HG02852 (cell line): Measurements from ENCODE around the gene MYMK.
"Not testable (repeated sequence)": the region's sequence is repeated elsewhere in the genome, so short reads cannot be mapped to it uniquely, and the experiment has no call there.

ENCODE experiments used
- ATAC-seq: cut with Tn5 transposase; IDR thresholded peaks from one replicate; pipeline ENCODE4 v1.9.1; 2021; ENCODE audit warnings: mild to moderate bottlenecking, moderate library complexity; ENCODE audit not compliant: unreplicated experiment

Gene MYMK, protein sequence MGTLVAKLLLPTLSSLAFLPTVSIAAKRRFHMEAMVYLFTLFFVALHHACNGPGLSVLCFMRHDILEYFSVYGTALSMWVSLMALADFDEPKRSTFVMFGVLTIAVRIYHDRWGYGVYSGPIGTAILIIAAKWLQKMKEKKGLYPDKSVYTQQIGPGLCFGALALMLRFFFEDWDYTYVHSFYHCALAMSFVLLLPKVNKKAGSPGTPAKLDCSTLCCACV

DNA sequence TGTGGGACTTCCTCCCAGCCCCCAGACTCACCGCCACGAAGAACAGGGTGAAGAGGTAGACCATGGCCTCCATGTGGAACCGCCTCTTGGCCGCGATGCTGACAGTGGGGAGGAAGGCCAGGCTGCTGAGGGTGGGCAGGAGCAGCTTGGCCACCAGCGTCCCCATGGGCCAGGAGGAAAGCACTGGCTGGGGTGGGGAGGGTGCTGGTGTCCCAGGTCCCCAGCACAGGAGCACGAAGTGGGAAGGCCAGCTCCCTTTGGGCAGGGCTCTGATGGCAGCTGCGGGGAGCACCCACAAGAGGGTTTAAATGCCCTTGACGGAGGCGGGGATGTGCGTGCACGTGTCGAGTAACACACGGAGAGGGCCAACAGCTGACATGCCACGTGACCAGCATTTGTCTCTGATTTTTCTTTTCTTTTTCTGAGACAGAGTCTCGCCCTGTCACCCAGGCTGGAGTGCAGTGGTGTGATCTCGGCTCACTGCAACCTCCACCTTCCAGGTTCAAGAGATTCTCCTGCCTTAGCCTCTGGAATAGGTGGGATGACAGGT lies at the start of gene MYMK:
Gene MYMK, minus strand, starts transcription at position 281 of the 550 bp plus-strand sequence. Its CDS starts 115 bp downstream, at position 166.
- no peak for ATAC-seq

DNA sequence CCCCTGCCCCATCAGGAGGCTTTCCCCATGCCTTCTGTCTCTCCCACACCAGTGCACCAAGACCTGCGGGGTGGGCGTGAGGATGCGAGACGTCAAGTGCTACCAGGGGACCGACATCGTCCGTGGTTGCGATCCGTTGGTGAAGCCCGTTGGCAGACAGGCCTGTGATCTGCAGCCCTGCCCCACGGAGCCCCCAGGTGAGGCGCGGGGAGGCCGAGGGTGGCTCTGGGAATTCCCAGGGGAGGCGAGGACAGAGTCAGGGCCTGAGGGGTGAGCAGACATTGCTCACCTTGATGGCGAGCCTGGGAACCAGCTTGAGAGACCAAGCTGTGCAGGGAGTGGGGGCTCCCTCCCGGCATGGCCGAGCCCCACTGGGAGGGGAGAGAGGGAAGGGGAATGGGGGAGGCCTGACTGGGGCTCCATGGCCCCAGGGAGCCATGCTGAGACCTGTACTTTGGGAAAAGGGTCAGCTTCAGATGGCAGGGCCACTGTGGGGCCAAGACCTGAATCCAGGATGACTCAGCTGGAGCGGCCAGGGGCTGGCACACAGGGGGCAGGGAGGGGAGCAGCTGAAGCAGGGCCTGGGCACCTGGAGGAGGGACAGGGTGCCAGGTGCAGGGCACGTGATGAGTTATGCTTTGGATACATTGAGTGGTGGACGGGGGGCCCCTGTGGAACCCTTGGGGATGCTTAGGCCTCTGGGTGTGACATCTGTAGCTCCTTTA lies 49.2 kb upstream of the MYMK start:
- ATAC-seq = no peak

DNA sequence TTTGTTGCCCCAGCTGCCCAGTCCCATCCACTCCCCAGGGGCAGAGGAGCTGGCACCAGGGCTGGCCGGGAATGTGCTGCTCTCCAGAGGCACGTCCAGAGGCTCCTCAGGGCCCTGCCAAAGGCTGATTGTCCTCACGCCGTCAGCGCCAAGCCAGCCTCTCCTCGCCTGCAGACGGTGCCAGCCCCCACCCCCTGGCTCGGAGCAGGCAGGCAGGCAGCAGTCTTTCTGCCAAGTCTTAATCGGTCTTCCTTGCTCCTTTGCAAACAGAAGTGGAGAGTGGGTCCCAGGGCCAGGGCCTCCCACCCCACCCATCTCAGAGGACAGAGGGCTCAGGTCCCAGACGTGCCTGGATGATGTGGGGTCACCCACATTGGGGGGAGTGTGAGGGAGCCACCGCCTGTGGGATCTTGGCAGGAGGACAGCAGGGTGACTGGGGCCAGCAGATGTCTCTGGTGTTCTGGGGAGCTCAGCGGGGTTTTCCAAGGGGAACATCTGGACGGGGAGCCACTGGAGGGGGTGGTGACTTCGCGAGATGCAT lies 48.1 kb upstream of the MYMK start:
- no peak for ATAC-seq

DNA sequence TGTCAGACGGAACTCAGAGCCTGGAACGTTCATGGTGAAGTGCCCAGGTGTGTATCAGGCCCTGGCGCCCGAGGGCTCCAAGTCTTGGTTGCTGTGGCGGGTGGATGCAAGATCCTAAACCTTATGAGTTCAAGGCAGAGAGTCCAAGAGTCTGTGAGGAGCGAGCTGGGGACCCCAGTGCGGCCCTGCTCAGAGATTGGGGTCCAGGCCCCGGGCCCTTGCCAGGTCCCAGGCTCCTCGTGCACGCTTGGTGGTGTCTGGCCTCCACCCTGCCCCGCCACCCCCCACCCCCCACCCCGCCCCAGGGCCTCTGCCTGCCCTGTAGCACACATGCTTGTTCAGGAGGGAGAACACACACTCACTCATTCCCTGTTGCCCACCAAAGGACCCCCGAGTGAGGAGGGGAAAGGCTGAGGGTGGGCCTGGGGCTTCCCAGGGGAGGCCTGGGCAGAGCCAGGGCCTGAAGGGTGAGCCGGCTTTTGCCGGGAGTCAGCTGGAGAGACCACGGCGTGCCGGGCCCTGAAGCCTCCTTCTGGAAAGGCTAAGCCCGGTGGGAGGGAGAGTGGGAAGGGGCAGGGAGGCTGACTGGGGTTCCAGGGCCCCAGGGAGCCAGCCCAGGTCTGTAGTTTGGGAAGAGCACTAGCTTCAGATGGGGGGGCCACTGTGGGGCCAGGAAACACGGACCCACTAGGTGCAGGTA lies 47.3 kb upstream of the MYMK start:
- no peak for ATAC-seq

DNA sequence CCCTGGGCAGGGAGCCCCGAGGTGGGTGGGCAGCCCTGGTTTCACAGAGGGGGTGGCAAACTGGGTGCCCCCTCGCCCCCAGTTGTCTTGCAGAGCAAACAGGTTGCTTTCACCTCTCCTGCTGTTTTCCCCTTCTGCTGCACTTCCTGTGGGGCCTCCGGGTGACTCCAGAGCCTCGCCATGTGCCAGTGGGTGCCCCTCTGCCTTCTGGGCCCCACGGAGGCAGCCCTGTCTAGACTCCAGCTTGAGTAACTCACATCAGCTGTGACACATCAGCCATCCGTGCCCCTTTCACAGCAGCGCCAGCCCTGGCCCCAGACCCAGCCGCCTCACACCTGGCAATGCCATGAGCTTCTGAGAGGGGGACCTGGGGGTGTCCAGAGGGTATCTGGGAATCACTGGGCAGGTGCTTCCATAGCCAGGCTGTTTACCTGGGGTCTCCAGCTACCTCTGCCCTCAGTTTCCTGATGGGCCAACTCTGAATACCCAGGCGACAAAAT lies 46.7 kb upstream of the MYMK start:
- ATAC-seq = no peak

DNA sequence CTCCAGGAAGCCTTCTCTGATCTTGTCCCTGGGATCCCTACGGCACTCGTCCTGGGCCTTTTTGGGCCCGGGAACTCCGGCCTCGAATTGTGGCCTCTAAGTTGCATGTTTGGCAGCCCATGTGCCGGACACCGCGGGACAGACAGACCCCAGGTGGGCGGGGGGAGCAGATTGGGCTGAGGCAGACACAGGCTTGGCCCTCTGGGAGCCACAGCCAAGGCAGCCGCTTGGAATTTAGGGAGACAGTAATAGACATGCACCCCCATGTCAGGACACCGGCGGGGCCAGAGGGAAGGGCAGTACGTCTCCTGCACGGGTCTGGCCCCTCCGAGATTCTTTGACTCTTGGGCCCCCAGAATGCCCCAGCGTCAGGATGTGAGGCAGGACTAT lies 45.9 kb upstream of the MYMK start:
- ATAC-seq = no peak

DNA sequence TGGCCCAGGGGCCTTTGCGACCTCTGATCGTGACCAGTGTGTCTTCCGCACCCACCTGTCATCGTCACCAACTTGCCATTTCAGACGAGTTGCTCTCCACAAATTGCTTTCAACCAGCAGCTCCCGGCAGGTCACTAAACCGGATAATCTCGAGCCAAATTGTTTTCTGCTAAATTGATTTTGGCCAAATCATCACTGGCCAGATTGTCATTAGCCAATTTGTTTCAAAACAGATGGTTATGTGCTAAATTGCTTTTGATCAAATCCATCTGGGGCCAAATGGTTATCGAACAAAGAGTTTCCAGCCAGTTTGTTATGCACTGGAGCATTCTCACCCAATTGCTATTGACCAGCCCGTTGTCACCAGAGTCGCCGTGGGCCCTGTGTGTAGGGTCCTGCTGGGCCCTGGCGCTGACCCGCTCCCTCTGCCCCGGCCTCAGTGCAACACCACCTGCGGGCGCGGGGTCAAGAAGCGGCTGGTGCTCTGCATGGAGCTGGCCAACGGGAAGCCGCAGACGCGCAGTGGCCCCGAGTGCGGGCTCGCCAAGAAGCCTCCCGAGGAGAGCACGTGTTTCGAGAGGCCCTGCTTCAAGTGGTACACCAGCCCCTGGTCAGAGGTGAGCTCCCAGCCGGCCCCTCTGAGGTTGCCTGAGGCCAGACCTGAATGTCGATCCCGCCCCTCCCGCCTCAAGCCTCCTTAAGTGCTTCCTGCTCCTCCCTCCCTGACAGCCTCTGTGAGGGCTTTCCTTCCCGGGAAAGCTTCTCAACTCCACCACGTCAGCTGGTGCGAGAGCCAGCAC lies 45.3 kb upstream of the MYMK start:
- ATAC-seq = no peak

DNA sequence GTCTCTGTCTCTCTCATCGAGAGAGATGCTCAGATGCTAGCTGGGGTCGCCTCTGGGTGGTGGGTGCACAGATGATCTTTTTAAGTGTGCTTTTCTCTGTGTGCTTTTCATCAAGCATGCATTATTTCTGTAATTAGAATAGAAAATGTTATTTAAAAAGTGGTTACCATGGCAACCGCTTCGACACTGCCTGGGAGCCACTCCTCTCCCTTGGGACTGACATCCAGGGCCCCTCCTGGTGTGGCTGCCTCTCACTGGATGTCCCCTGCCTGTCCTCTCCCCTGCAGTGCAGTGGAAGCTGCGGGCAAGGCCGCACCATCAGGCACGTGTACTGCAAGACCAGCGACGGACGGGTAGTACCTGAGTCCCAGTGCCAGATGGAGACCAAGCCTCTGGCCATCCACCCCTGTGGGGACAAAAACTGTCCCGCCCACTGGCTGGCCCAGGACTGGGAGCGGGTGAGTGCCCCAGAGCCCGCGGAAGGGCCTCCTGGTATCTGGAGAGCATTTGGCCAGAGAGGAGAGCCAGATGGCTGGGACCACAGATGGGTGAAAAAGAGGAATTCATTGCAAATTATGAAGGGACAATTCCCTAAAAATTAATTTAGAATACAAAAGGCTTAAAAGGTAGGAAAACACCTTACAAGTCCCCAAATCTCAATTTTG lies 44.5 kb upstream of the MYMK start:
- no peak for ATAC-seq

DNA sequence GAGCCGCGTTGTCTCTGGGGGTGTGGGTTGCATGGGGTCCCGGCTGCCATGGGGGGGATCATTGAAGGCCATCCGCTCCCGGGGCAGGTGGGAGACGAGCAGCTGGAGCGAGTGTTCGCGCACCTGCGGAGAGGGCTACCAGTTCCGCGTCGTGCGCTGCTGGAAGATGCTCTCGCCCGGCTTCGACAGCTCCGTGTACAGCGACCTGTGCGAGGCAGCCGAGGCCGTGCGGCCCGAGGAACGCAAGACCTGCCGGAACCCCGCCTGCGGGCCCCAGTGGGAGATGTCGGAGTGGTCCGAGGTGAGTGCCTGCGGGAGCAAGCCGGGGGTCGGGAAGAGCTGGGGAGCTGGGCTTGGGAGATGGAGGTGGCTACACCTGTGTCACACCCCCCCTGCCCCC lies 43.4 kb upstream of the MYMK start:
- no peak for ATAC-seq

DNA sequence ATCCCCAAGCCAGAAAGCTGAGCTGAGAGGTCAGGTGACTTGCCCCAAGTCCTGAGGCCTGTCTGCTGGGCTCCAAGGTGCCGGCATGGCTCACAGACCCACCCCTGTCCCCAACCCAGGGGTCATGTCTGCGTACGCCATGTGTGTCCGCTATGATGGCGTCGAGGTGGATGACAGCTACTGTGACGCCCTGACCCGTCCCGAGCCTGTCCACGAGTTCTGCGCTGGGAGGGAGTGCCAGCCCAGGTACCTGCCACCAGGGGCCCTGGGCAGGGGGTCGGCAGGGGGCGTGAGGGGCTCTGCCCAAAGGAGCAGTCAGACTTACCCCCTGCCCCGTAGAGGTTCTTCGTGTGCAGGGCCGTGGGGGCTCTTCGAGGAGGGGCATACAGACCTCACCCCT lies 42.1 kb upstream of the MYMK start:
- no peak for ATAC-seq

DNA sequence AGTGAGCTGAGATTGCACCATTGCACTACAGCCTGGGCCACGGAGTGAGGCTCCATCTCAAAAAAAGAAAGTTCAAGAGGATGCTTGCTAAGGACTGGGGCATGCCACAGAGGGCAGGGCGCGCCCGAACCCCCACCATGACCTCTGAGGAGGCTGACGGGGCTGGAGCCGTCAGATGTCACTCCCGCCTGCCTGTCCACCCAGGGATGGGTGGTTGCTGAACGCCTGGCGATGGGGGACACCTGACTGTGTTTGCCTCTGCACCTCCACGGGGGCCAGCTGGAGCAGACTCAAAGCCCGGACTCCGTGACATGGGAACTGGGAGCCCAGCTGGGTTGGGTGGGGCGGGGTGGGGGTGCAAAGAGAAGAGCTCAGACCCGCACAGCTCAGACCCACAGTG lies 41.6 kb upstream of the MYMK start:
- no peak for ATAC-seq

DNA sequence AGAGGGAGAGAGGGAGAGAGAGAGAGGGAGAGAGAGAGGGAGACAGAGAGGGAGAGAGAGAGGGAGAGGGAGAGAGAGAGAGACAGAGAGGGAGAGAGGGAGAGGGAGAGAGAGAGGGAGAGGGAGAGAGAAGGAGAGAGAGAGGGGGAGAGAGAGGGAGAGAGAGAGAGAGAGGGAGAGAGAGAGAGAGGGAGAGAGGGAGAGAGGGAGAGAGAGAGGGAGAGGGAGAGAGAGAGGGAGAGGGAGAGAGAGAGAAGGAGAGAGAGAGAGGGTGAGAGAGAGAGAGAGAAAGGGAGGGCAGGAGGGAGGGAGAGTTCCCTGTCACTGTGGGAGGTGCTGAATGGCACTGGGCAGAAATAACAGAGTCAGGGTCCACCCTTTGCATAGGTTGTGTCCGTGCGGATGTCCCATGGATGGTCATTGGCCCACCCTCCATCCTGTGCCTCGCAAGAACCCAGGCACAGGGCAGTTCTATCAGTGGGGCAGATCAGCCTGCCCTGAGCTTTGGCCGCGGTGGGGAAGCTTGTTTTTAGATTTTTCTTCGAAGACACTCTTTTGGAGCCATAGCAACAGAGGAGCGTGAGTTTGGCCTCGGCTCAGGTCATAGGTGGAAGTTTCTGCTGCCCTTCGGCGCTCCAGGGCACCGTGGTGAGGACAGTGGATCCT lies 39.8 kb upstream of the MYMK start:
- no peak for ATAC-seq

DNA sequence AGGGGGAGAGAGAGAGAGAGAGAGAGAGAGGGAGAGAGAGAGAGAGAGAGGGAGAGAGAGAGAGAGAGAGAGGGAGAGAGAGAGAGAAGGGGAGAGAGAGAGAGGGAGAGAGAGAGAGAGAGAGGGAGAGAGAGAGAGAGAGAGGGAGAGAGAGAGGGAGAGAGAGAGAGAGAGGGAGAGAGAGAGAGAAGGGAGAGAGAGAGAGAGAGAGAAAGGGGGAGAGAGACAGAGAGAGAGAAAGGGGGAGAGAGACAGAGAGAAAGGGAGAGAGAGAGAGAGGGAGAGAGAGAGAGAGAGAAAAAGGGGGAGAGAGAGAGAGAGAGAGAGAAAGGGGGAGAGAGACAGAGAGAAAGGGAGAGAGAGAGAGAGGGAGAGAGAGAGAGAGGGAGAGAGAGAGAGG lies 39.1 kb upstream of the MYMK start:
- not testable (repeated sequence) for ATAC-seq

DNA sequence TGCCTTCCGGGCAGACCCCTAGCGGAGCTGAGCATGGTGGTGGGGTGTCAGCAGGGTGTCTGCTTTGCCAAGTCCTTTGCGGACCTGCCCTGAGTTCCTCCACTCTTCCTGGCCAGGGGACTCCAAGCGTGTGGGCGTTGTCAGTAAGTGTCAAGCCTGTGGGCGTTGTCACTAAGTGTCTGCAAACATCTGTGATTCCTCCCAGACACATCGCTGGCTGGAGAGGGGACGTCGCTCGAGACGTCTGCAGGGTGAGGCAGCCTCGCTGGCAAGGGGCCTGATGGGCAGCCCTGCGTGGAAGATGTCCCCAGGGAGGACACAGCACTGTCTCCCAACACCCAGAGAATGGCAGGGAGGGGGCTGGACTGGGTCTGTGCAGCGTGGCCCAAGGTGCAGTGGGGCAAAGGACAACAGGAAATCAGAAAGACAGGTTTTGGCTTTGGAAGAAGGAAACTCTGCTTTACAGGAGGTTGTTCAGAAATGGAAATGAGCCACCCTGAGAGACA lies 38.6 kb upstream of the MYMK start:
- ATAC-seq = no peak

DNA sequence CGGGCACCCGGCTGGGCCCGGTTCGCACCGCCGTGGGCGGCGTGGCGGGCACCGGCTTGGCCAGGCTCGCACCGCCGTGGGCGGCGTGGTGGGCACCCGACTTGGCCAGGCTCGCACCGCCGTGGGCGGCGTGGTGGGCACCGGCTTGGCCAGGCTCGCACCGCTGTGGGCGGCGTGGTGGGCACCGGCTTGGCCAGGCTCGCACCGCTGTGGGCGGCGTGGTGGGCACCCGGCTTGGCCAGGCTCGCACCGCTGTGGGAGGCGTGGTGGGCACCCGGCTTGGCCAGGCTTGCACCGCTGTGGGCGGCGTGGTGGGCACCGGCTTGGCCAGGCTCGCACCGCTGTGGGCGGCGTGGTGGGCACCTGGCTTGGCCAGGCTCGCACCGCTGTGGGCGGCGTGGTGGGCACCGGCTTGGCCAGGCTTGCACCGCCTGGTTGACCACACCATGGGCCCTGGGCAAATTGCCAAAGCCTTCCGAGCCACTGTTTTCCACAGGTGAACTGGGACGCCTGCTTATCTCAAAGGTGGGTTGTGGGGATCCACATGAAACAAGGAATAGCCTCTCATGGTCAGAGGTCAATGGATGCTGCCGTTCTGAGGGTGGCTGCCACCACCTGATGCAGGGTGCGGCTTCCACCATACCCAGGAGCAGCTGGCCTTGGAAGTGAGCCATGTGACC lies 38.0 kb upstream of the MYMK start:
- no peak for ATAC-seq

DNA sequence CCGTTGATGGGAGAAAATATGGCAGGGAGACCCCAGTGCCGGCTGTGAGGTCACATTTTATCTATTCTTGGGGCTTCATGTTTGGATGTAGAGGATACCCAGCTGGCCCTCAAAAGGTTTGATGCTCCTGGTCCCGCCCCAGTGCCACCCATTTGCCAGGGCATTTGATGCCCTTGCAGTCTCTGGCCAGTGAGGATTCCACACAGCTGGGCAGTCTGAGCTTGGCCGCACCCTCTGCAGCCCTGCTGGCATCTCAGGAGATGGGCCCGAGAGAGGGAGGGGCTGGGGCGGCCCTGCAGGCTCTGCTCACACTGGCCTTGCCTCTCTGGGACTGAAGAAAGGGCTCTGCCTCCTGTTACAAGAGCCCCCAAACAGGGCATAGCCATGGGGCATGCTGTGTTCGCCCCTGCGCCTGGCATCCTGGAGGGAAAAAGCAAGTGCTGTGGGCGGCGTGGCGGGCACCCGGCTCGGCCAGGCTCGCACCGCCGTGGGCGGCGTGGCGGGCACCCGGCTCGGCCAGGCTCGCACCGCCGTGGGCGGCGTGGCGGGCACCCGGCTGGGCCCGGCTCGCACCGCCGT lies 37.3 kb upstream of the MYMK start:
- ATAC-seq = no peak

DNA sequence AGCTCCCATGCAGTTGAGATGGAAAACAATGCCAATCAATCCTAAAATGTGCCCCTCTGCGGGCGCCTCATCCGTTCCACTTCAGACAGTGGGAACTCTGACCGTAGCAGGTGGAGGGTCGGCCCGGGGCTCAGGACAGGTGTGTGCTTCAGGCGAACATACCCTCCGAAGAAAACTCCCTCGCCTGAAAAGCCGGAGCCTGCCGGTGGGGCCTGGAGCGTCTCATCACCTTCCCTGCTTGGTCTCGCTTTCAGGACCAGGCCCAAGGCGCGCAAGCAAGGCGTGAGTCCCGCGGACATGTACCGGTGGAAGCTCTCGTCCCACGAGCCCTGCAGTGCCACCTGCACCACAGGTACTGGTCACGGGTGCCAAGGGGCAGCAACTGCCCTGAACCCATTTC lies 36.2 kb upstream of the MYMK start:
- no peak for ATAC-seq

DNA sequence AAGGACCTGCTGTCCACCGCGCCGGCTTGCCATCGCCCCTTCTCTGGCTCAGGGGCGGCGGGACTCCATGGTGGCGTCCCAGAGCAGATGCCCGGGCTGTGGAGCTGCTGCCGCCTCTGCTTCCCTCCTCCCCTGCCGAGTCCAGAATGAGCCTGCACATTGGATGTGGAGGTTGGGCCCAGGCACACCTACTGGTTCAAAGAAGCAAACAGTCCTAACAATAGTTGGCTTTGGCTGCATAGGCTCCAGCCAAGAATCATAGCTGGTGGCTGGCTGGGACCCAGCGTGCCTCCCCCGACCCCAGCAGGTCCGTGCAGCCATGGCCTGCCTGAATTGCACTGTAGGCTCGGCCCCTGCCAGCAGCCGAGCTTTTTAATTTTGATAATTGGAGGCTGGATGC lies 35.6 kb upstream of the MYMK start:
- no peak for ATAC-seq
